Neural crest cell (in vitro differentiated cells): ENCODE measurements around the gene ELMO1. TPM values are rescaled to one million over a fixed set of nuclear protein-coding genes. Genes with fewer than 3 reads are reported as not detected.

Source experiments
- DNase-seq: peaks from one replicate; pipeline ENCODE4 v3.0.0; 2021; ENCODE audit warnings: low read depth, mixed read lengths, low spot score
- H3K27ac Mint-ChIP-seq: one replicate; pipeline ENCODE4 v1.8.0; 2021; ENCODE audit warnings: mild to moderate bottlenecking, mixed read lengths; ENCODE audit not compliant: unreplicated experiment
- H3K27me3 Mint-ChIP-seq: 2 replicates; pipeline ENCODE4 v1.8.0; 2021; ENCODE audit warnings: low read depth, mild to moderate bottlenecking, mixed read lengths
- H3K36me3 Mint-ChIP-seq: 2 replicates; pipeline ENCODE4 v1.8.0; 2021; ENCODE audit warnings: low read depth, mild to moderate bottlenecking, mixed read lengths
- H3K4me1 Mint-ChIP-seq: 2 replicates; pipeline ENCODE4 v1.8.0; 2021; ENCODE audit warnings: mixed read lengths
- H3K4me3 Mint-ChIP-seq: one replicate; pipeline ENCODE4 v1.8.0; 2021; ENCODE audit warnings: mild to moderate bottlenecking, mixed read lengths
- H3K9me3 Mint-ChIP-seq: 2 replicates; pipeline ENCODE4 v1.8.0; 2021; ENCODE audit warnings: mixed read lengths
- total RNA-seq: library from RNA; stranded (reverse); gene quantifications from 2 replicates; pipeline ENCODE4 v1.2.1, GENCODE V29; 2021
- TF ChIP-seq, protein P1 (sequence below): fragments of 200-600 bp; sonication (generic); conservative IDR thresholded peaks from 2 replicates; pipeline ENCODE4 v1.5.0; 2021; ENCODE audit warnings: antibody characterized with exemption, mild to moderate bottlenecking

Gene ELMO1
- total RNA-seq, 1 donor from 2014 or later = 7.4 TPM

DNA sequence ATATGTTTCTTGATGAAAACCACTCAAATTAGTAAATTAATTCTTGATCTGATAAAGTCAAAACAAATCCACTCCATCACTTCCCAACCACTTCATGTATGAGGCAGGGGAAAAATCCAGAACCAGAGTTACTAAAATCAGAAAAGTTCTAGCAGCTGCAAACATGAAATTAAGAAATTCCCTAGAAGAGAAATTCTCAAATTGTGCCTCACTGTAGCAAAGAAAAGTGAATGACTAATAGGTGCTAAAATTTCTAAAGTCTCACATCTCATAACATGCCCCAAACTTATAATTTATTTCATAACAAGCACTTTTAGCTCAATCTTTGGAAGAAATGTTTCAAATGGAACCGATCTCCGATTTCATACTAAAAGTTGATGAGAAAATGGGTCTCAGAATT is 379.3 kb downstream of the ELMO1 start:
- Mint-ChIP-seq H3K27me3 (no peaks in the 10 kb centered on the region), H3K4me1 (peaks cover under 1% of the 10 kb centered on the region), H3K27ac (no peak overlapping the region), H3K4me3 (no peak overlapping the region), H3K36me3 (no peaks in the 10 kb centered on the region), H3K9me3 (peaks cover 4% of the 10 kb centered on the region)
- DNase-seq = no peak
- TF ChIP-seq, protein P1, sequence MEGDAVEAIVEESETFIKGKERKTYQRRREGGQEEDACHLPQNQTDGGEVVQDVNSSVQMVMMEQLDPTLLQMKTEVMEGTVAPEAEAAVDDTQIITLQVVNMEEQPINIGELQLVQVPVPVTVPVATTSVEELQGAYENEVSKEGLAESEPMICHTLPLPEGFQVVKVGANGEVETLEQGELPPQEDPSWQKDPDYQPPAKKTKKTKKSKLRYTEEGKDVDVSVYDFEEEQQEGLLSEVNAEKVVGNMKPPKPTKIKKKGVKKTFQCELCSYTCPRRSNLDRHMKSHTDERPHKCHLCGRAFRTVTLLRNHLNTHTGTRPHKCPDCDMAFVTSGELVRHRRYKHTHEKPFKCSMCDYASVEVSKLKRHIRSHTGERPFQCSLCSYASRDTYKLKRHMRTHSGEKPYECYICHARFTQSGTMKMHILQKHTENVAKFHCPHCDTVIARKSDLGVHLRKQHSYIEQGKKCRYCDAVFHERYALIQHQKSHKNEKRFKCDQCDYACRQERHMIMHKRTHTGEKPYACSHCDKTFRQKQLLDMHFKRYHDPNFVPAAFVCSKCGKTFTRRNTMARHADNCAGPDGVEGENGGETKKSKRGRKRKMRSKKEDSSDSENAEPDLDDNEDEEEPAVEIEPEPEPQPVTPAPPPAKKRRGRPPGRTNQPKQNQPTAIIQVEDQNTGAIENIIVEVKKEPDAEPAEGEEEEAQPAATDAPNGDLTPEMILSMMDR = no peak

DNA sequence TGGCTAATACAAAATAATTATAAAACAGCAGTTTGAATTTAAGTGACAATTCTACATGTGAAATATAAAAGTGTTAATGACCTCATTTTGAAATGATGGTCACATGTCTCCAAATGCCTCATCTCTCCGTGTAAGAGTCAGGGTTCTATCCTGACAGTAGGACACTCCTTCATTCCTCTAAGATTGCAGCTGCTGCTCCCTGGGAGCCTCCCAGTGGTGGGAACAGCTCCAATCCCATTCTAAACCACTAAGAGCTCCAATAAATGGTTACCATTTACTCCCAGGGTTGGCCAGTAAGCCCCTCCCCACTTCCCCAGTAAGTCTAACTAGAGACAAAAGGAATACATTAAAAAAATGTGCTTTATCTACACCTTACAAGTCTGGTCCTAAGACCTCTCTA is 379.8 kb downstream of the ELMO1 start:
- Mint-ChIP-seq H3K9me3 (peaks cover 4% of the 10 kb centered on the region), H3K4me1 (no peaks in the 10 kb centered on the region), H3K27me3 (no peaks in the 10 kb centered on the region), H3K36me3 (no peaks in the 10 kb centered on the region), H3K4me3 (no peak overlapping the region), H3K27ac (no peak overlapping the region)
- TF ChIP-seq, protein P1 = no peak
- no peak for DNase-seq

DNA sequence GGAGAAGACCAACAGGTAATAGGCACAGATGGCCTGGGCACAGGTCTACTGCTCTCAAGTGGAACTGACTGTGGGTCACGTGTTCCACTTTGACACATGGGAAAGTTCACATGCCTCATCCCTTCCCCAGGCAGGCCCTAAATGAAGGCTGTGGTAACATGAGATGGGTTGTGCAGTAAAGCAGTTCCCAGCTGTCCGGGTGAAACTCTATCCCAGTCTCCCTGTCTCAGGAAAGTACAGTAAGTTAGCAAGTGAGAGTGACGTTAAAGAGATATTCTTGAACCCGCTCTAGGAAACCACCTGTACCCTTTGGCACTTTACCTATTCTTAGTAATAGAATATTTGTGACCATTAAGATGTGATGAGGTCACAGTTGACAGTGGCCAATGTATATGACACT is 380.6 kb downstream of the ELMO1 start:
- Mint-ChIP-seq H3K9me3 (peaks cover 4% of the 10 kb centered on the region), H3K36me3 (no peaks in the 10 kb centered on the region), H3K4me1 (no peaks in the 10 kb centered on the region), H3K27me3 (no peaks in the 10 kb centered on the region), H3K27ac (no peak overlapping the region), H3K4me3 (no peak overlapping the region)
- TF ChIP-seq, protein P1 = no peak
- DNase-seq = no peak

DNA sequence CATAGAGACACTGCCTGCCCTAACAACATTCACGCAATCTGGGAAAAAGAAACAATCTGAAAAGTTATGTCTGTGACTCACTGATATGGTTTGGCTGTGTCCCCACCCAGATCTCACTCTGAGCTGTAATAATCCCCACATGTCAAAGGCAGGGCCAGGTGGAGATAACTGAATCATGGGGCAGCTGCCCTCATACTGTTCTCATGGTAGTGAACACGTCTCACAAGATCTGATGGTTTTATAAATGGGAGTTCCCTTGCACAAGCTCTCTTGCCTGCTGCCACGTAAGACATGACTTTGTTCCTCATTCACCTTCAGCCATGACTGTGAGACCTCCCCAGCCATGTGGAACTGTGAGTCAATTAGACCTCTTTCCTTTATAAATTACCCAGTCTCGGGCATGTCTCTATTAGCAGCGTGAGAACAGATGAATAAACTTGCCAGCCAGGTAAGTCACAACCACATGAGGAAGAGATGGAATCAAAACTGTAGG is 382.8 kb downstream of the ELMO1 start:
- no peaks in the 10 kb centered on the region for H3K27me3 Mint-ChIP-seq
- H3K36me3 Mint-ChIP-seq = no peaks in the 10 kb centered on the region
- peaks cover 9% of the 10 kb centered on the region for H3K4me1 Mint-ChIP-seq
- no peak overlapping the region for H3K27ac Mint-ChIP-seq
- H3K9me3 Mint-ChIP-seq = peaks cover 4% of the 10 kb centered on the region
- no peak for DNase-seq
- TF ChIP-seq, protein P1 = no peak
- H3K4me3 Mint-ChIP-seq = no peak overlapping the region

DNA sequence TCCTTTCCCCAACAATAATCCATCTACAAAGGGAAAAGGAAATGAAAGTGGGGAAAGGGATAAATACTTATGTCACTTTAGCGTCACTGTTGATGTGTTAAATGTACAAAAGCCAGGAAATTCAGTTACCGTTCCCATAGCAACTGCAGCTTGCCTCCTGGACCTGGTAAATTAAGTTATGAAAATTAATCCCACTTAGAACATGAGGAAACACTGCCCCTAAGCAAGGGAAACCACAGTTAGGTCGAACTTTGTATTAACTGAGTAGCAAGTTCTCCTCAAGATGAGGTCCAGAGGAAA is 386.2 kb downstream of the ELMO1 start:
- H3K4me1 Mint-ChIP-seq = peaks cover 9% of the 10 kb centered on the region
- no peak overlapping the region for H3K4me3 Mint-ChIP-seq
- no peaks in the 10 kb centered on the region for H3K36me3 Mint-ChIP-seq
- peaks cover 4% of the 10 kb centered on the region for H3K9me3 Mint-ChIP-seq
- no peaks in the 10 kb centered on the region for H3K27me3 Mint-ChIP-seq
- TF ChIP-seq, protein P1 = no peak
- DNase-seq = no peak
- H3K27ac Mint-ChIP-seq = no peak overlapping the region
